Left renal cortex interstitium (tissue), 4 donors: Measurements from ENCODE around the gene ALPI. TPM values are rescaled to one million over a fixed set of nuclear protein-coding genes. Genes with fewer than 3 reads are reported as not detected.

Experiments
- DNase-seq, 4 donors: peaks; one replicate each; pipeline ENCODE4 v3.0.0-alpha.2; 2013; ENCODE audit warnings: low read depth in 4 of 4, low spot score in 2 of 4, missing footprints in 1 of 4
- polyA plus RNA-seq, 4 donors: library from polyadenylated mRNA; unstranded; fragments of 120-200 nt; gene quantifications; one replicate each; pipeline ENCODE4 v1.2.1, GENCODE V29; 2013; ENCODE audit not compliant: insufficient read length in 4 of 4

The ALPI gene
- polyA plus RNA-seq, 4 donors, result 0.05 to 0.09 (median 0.06) TPM

- DNase-seq, result no peak
These were observed 2.9 kb downstream of the ALPI start for GRCh38 chr2:232458661-232459418.

- no peak for DNase-seq
These were observed 3.6 kb downstream of the ALPI start for GRCh38 chr2:232459419-232460035.

GRCh38 chr2:232460171-232460570, 4.2 kb downstream of the ALPI start:
- DNase-seq, result no peak

- DNase-seq, result no peak
These were observed 8.0 kb downstream of the ALPI start for GRCh38 chr2:232463701-232464543.

GRCh38 chr2:232464544-232464885, 8.6 kb downstream of the ALPI start:
- no peak for DNase-seq

- DNase-seq, result no peak
These were observed 9.1 kb downstream of the ALPI start for GRCh38 chr2:232465061-232465460.

- no peak for DNase-seq
These were observed 10.3 kb downstream of the ALPI start for GRCh38 chr2:232466221-232466620.

GRCh38 chr2:232473467-232473890, 17.5 kb downstream of the ALPI start:
- DNase-seq, result peak in 1 of 4 donors; percentile 34

- DNase-seq, result no peak
These were observed 20.1 kb downstream of the ALPI start for GRCh38 chr2:232476045-232476444.

- no peak for DNase-seq
These were observed 20.8 kb downstream of the ALPI start for GRCh38 chr2:232476791-232477190.

- no peak for DNase-seq
These were observed 22.0 kb downstream of the ALPI start for GRCh38 chr2:232477751-232478510.

GRCh38 chr2:232478571-232479340, 22.8 kb downstream of the ALPI start:
- DNase-seq, result no peak

- DNase-seq, result no peak
These were observed 23.6 kb downstream of the ALPI start for GRCh38 chr2:232479341-232480200.

- no peak for DNase-seq
These were observed 24.5 kb downstream of the ALPI start for GRCh38 chr2:232480201-232481190.

GRCh38 chr2:232481322-232482140, 25.6 kb downstream of the ALPI start:
- no peak for DNase-seq

- no peak for DNase-seq
These were observed 26.6 kb downstream of the ALPI start for GRCh38 chr2:232482301-232483238.
